ENCODE data around the gene SCRN3. TPM values are rescaled to one million over a fixed set of nuclear protein-coding genes. Genes with fewer than 3 reads are reported as not detected.
A peak's percentile ranks its signal among the peaks of the same experiment; 100 is the strongest.

The SCRN3 gene
- polyA plus RNA-seq, 2 of the 4 experiments (the other 2 are of a cell fraction), result 24.4 to 28.5 TPM

DNA sequence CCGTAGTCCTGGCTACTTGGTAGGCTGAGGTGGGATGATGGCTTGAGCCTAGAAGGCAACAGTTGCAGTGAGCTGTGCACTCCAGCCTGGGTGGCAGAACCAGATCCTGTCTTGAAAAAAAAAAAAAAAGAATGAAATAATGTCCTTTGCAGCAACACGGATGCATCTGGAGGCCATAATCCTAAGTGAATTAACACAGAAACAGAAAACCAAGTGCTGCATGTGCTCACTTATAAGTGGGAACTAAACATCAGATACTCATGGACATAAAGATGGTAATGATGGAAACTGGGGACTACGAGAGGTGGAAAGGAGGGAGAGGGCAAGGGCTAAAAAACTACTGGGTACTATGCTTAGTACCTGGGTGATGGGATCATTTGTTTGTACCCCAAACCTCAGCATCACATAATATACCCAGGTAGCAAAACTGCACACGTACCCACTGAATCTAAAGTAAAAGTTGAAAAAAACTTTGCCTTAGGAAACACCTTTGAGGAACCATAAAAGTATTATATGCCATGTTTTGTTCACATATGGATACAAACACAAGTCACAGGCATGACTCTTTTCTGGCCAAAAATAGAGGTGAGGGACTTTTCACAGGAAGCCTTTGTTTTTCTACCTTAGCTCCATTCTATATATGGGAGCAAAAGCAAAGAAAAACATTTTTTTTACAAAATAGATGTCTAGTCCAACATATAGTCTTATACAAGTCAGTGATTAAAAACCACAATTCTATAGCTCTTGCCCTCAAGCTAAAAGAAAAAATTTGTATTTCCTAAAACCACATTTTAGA lies 54.7 kb downstream of the SCRN3 start:
- no peaks in the 10 kb centered on the region for H3K4me1 ChIP-seq
- no peaks in the 10 kb centered on the region for H3K9me3 ChIP-seq
- ChIA-PET CTCF (interaction anchor here (0.5 to 1.3 kb wide), 2 partner anchors 12 to 227 kb away, joined by 3 to 9 read pairs; no protein-coding TSS in a partner anchor), POLR2A (no interaction called here)
- no peak for TF ChIP-seq TFCP2L1 (CRISPR knock-in tag; IDR thresholded peaks at IDR 0.05)
- TF ChIP-seq NR3C1 (IDR thresholded peaks at IDR 0.05), result no peak
- TF ChIP-seq FOSL2 (IDR thresholded peaks at IDR 0.05), result no peak
- no peak for TF ChIP-seq FOSL2 (CRISPR knock-in tag; IDR thresholded peaks at IDR 0.05)
- TF ChIP-seq FOXS1 (CRISPR knock-in tag; IDR thresholded peaks at IDR 0.05), result no peak
- no peak for TF ChIP-seq RNF2 (IDR thresholded peaks at IDR 0.05; ENCODE audit: borderline replicate concordance, low read depth)
- TF ChIP-seq ESRRA (IDR thresholded peaks at IDR 0.05; ENCODE audit: borderline replicate concordance, low read length), result no peak
- no peak for TF ChIP-seq JUNB (IDR thresholded peaks at IDR 0.05)
- no peak for TF ChIP-seq ELK1 (IDR thresholded peaks at IDR 0.05; ENCODE audit: low read depth, low read length)
- H3K27ac ChIP-seq, result no peak overlapping the region
- H3K4me3 ChIP-seq, result no peak overlapping the region
- ATAC-seq, result no peak
- WGBS (ENCODE audit: missing lambda C conversion rate), result 90% methylated on average over 4 of the region's 4 CpGs
- no peak for DNase-seq (ENCODE audit: low read depth in 1 of 2, low spot score in 1 of 2)
- H3K4me2 ChIP-seq, result no peak overlapping the region
- no peak for FAIRE-seq

DNA sequence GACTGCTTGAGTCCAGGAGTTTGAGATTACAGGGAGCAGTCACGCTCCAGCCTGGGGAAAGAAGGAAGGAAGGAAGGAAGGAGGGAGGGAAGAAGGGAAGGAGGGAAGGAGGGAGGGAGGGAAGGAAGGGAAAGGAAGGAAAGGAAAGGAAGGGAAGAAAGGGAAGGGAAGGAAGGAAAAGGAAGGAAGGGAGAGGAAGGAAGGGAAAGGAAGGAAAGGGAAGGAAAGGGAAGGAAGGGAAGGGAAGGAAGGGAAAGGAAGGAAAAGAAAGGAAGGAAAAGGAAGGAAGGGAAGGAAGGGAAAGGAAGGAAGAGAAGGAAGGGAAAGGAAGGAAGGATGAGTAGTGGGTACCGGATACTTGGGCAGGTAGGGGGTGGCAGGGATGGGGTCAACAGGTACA lies 59.0 kb downstream of the SCRN3 start:
- H3K9me3 ChIP-seq, result no peaks in the 10 kb centered on the region
- CTCF ChIA-PET, result interaction anchor here (0.6 to 1.1 kb wide), 2 partner anchors 8 to 17 kb away, joined by 3 to 6 read pairs; no protein-coding TSS in a partner anchor
- DNase-seq (ENCODE audit: low read depth in 1 of 2, low spot score in 1 of 2) (no peak), FAIRE-seq (no peak), ATAC-seq (no peak)
- H3K4me1 ChIP-seq, result no peaks in the 10 kb centered on the region
- 68% methylated on average over 2 of the region's 2 CpGs for WGBS (ENCODE audit: missing lambda C conversion rate)
- POLR2A ChIA-PET, result no interaction called here
- H3K4me3 ChIP-seq, result no peak overlapping the region
- no peak for TF ChIP-seq NR3C1 (IDR thresholded peaks at IDR 0.05)
- no peak for TF ChIP-seq CHD4 (IDR thresholded peaks at IDR 0.05; ENCODE audit: borderline replicate concordance)
- no peak for TF ChIP-seq KDM5A (IDR thresholded peaks at IDR 0.05)
- no peak overlapping the region for H3K27ac ChIP-seq
- no peak overlapping the region for H3K4me2 ChIP-seq

DNA sequence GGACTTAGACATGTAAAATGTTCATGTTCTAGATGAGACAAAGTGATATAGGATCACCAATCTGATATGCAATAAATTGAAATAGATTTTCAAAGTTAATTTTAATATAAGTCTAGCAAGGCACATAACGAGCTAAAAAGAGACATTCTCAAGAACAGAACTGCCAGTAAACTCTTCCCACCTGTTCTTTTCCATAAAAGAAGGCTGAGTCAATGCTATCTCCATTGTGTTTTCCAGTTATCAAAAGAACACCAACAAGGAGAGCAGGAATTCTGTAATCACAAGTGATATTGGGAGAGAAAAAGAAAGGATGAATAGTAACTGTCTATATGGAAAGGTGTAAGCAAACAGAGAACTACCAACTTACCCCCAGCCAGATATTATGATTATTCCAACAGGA lies 65.7 kb downstream of the SCRN3 start:
- H3K9me3 ChIP-seq, result no peaks in the 10 kb centered on the region
- H3K4me1 ChIP-seq, result no peaks in the 10 kb centered on the region
- ChIA-PET POLR2A (no interaction called here), CTCF (interaction anchor here (1.1 to 6.6 kb wide), 12 partner anchors 11 to 238 kb away, joined by 3 to 78 read pairs (median 14); partner anchors contain the start of gene GPR155)
- H3K27ac ChIP-seq, result no peak overlapping the region
- no peak for ATAC-seq
- WGBS (ENCODE audit: missing lambda C conversion rate), result 30% methylated on average over 1 of the region's 1 CpG
- DNase-seq (ENCODE audit: low read depth in 1 of 2, low spot score in 1 of 2), result no peak
- TF ChIP-seq JUNB (IDR thresholded peaks at IDR 0.05), result no peak
- no peak for TF ChIP-seq MAFK (IDR thresholded peaks at IDR 0.05; ENCODE audit: partially characterized antibody)
- no peak for TF ChIP-seq POLR2A (IDR thresholded peaks at IDR 0.05; ENCODE audit: low read length)
- TF ChIP-seq FOXS1 (CRISPR knock-in tag; IDR thresholded peaks at IDR 0.05), result no peak
- no peak for TF ChIP-seq TFCP2L1 (CRISPR knock-in tag; IDR thresholded peaks at IDR 0.05)
- no peak for TF ChIP-seq RCOR1 (IDR thresholded peaks at IDR 0.05; ENCODE audit: low read depth, low read length)
- no peak for TF ChIP-seq HDAC2 (IDR thresholded peaks at IDR 0.05)
- TF ChIP-seq, protein P1, sequence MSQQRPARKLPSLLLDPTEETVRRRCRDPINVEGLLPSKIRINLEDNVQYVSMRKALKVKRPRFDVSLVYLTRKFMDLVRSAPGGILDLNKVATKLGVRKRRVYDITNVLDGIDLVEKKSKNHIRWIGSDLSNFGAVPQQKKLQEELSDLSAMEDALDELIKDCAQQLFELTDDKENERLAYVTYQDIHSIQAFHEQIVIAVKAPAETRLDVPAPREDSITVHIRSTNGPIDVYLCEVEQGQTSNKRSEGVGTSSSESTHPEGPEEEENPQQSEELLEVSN (IDR thresholded peaks at IDR 0.05; ENCODE audit: borderline replicate concordance, low read depth), result no peak
- H3K4me2 ChIP-seq, result no peak overlapping the region
- no peak for FAIRE-seq
- H3K4me3 ChIP-seq, result no peak overlapping the region

DNA sequence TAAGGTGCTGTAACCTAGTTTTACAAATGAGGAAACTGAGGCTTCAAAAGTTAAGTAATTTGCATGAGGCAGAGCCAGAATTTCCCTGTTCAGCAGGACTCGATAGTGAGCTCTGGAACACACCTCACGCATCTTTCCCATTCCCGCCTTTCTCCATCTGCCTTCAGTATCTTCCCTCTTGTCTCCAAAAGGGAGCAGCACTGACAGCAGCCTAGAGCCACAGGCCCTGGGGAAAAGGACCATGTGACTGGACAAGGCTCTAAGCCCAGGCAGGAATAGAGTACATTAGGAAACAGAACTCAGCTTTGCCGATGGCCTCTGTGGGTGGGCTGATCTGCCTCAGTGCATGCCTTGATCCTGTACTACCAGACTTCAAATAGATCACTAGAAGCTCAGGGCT lies 69.8 kb downstream of the SCRN3 start:
- H3K4me2 ChIP-seq, result no peak overlapping the region
- H3K9me3 ChIP-seq, result no peaks in the 10 kb centered on the region
- no peak overlapping the region for H3K27ac ChIP-seq
- DNase-seq (ENCODE audit: low read depth in 1 of 2, low spot score in 1 of 2) (peak in 1 of 2 experiments; percentile 33), ATAC-seq (peak; percentile 56 to 67; a peak in 4 of 6 replicates), FAIRE-seq (no peak)
- WGBS (ENCODE audit: missing lambda C conversion rate), result 88% methylated on average over 4 of the region's 4 CpGs
- no peaks in the 10 kb centered on the region for H3K4me1 ChIP-seq
- no peak for TF ChIP-seq TFCP2L1 (CRISPR knock-in tag; IDR thresholded peaks at IDR 0.05)
- no peak for TF ChIP-seq ZFP36 (IDR thresholded peaks at IDR 0.05; ENCODE audit: borderline replicate concordance, partially characterized antibody)
- TF ChIP-seq MAX (IDR thresholded peaks at IDR 0.05), result 0 out of 2 replicates have a peak, but pooled peaks have one; percentile 28
- TF ChIP-seq, protein P1 (IDR thresholded peaks at IDR 0.05; ENCODE audit: borderline replicate concordance, low read depth), result 0 out of 2 replicates have a peak, but pooled peaks have one; percentile 49
- no peak for TF ChIP-seq GATA3 (IDR thresholded peaks at IDR 0.05; ENCODE audit: borderline replicate concordance)
- POLR2A ChIA-PET, result no interaction called here
- CTCF ChIA-PET, result no interaction called here
- H3K4me3 ChIP-seq, result no peak overlapping the region

Data from A549 (cell line).